GM11168 (cell line): ENCODE results near the gene RTF2.
"Not testable (repeated sequence)": the region's sequence is repeated elsewhere in the genome, so short reads cannot be mapped to it uniquely, and the experiment has no call there.

Source experiments
- in situ Hi-C: fragments of 300-500 bp; cut with MboI; formaldehyde crosslinking; loops from one replicate; pipeline ENCODE4 v1.12.0; 2022; ENCODE audit warnings: low sequenced_read_pairs; ENCODE audit not compliant: unreplicated experiment

RTF2 gene

GRCh38 chr20:56532946-56533345, 64.5 kb downstream of the RTF2 start, which contains the start of gene FAM209B:
Gene FAM209B (plus strand): TSS chr20:56533246. CDS start chr20:56533342, 96 bp downstream.
- in situ Hi-C loops: not testable (repeated sequence)

GRCh38 chr20:56537997-56538396, 69.6 kb downstream of the RTF2 start:
- in situ Hi-C loops: no loop called here

- in situ Hi-C loops: no loop called here
Observed at GRCh38 chr20:56540415-56540814, 72.0 kb downstream of the RTF2 start.

- in situ Hi-C loops: no loop called here
Observed at GRCh38 chr20:56542489-56543030, 74.1 kb downstream of the RTF2 start.

GRCh38 chr20:56551571-56551970, 83.1 kb downstream of the RTF2 start:
- in situ Hi-C loops: loop anchor here (10.0 kb wide), 1 partner anchor 443 kb away; no protein-coding TSS in a partner anchor

GRCh38 chr20:56552911-56553629, 84.6 kb downstream of the RTF2 start:
- in situ Hi-C loops: loop anchor here (10.0 kb wide), 1 partner anchor 442 kb away; no protein-coding TSS in a partner anchor

- in situ Hi-C loops: loop anchor here (10.0 kb wide), 1 partner anchor 440 kb away; no protein-coding TSS in a partner anchor
Observed at GRCh38 chr20:56554869-56555268, 86.4 kb downstream of the RTF2 start.

GRCh38 chr20:56558968-56559367, 90.5 kb downstream of the RTF2 start:
- in situ Hi-C loops: loop anchor here (10.0 kb wide), 1 partner anchor 436 kb away; no protein-coding TSS in a partner anchor

- in situ Hi-C loops: not testable (repeated sequence)
Observed at GRCh38 chr20:56564526-56564925, 96.1 kb downstream of the RTF2 start.

GRCh38 chr20:56565511-56565910, 97.1 kb downstream of the RTF2 start:
- in situ Hi-C loops: no loop called here

- in situ Hi-C loops: no loop called here
Observed at GRCh38 chr20:56566621-56567020, 98.2 kb downstream of the RTF2 start.
